Sigmoid colon (tissue), 4 donors: Measurements from ENCODE around the gene MEGF11.

Experiments used
- CTCF ChIP-seq, 4 experiments: fragments of 450-650 bp in 3 of 4; fragments of 200-600 bp in 1 of 4; IDR thresholded peaks; one replicate each; pipeline ENCODE4 v1.5.1; 2016 to 2019; ENCODE audit warnings: antibody characterized with exemption in 4 of 4, mild to moderate bottlenecking in 3 of 4, moderate library complexity in 2 of 4
- POLR2A ChIP-seq, 2 donors: fragments of 450-650 bp; IDR thresholded peaks; one replicate each; pipeline ENCODE4 v1.6.1; 2016; ENCODE audit warnings: antibody characterized with exemption in 2 of 2, mild to moderate bottlenecking in 2 of 2, moderate library complexity in 2 of 2
- POLR2AphosphoS5 ChIP-seq, 4 donors: sonication (generic); formaldehyde crosslinking; IDR thresholded peaks; one replicate each; pipeline ENCODE4 v1.6.1; 2017; ENCODE audit warnings: antibody characterized with exemption in 4 of 4

- no peak for TF ChIP-seq CTCF (IDR thresholded peaks at IDR 0.05)
- TF ChIP-seq POLR2AphosphoS5 (IDR thresholded peaks at IDR 0.05) = no peak
- no peak for TF ChIP-seq POLR2A (IDR thresholded peaks at IDR 0.05)
Measured at GRCh38 chr15:66135664-66136063, 117.9 kb downstream of the MEGF11 start.
